K562 (cell line): ENCODE results near the gene PPARG. TPM values are rescaled to one million over a fixed set of nuclear protein-coding genes. Genes with fewer than 3 reads are reported as not detected.

Experiments
- ATAC-seq: fragments of 200-7000 bp; cut with Tn5 transposase; 3 replicates; pipeline ENCODE4 v1.9.1; 2020; ENCODE audit warnings: moderate library complexity
- BruUV-seq: library from RNA; stranded (reverse); fragments of 400-500 nt; replicated peaks from 2 replicates; lab custom pipeline; 2021; lab: Mats Ljungman, UMichigan
- CTCF ChIA-PET: fragments of 300-600 bp; formaldehyde crosslinking; extraction: SDS; loops from one replicate; lab custom pipeline; 2021; ENCODE audit warnings: low intra/inter-chr PET ratio; lab: Yijun Ruan, JAX
- POLR2A ChIA-PET: fragments of 300-600, 350-650 bp; sonication (Branson Sonifier 250); formaldehyde crosslinking; extraction: SDS; loops from one replicate; lab custom pipeline; 2021; ENCODE audit warnings: antibody characterized with exemption, inconsistent platforms; lab: Yijun Ruan, JAX
- DNase-seq, 4 experiments: peaks; one replicate each; pipeline versions ENCODE4 v3.0.0 to v3.0.0-alpha.2; 2011 to 2018; ENCODE audit warnings: low spot score in 3 of 4, mixed read lengths in 3 of 4; ENCODE audit errors: extremely low read depth in 1 of 4
- FAIRE-seq: peaks from 2 replicates; lab custom pipeline; 2011; peaks lifted over from hg19 to GRCh38; lab: Jason Lieb, UNC
- H2AFZ ChIP-seq: 2 replicates; pipeline ENCODE4 v1.6.0; 2011; ENCODE audit warnings: low read depth, low read length, control low read depth, inconsistent platforms
- H3K27ac ChIP-seq: fragments of 200-600 bp; 3 replicates; pipeline ENCODE4 v1.8.0; 2011; ENCODE audit warnings: low read depth, mild to moderate bottlenecking, control low read depth, inconsistent platforms, low read length, moderate library complexity, mixed read lengths; ENCODE audit errors: extremely low read depth
- H3K27me3 ChIP-seq, 2 experiments: fragments of 300-600 bp in 1 of 2; 2 replicates in 1 of 2; 3 replicates in 1 of 2; pipeline versions ENCODE4 v1.6.0 to v1.8.0; 2011; ENCODE audit warnings: inconsistent platforms in 2 of 2, low read length in 2 of 2, mild to moderate bottlenecking in 1 of 2, mixed read lengths in 1 of 2, moderate library complexity in 1 of 2; ENCODE audit not compliant: control insufficient read depth in 2 of 2, insufficient read depth in 2 of 2
- H3K36me3 ChIP-seq: fragments of 300-600 bp; 3 replicates; pipeline ENCODE4 v1.8.0; 2011; ENCODE audit warnings: mild to moderate bottlenecking, low read length, inconsistent platforms; ENCODE audit not compliant: control insufficient read depth, insufficient read depth
- H3K4me1 ChIP-seq, 2 experiments: fragments of 200-600 bp in 1 of 2; replicated peaks in 1 of 2; 2 replicates in 1 of 2; 3 replicates in 1 of 2; pipeline versions ENCODE4 v1.5.1 to v1.8.0; 2011; ENCODE audit warnings: inconsistent platforms in 2 of 2, low read length in 2 of 2, mild to moderate bottlenecking in 1 of 2, mixed read lengths in 1 of 2, moderate library complexity in 1 of 2; ENCODE audit not compliant: control insufficient read depth in 2 of 2, insufficient read depth in 2 of 2
- H3K4me2 ChIP-seq: 2 replicates; pipeline ENCODE4 v1.6.1; 2011; ENCODE audit warnings: low read length, control low read depth, inconsistent platforms, mixed read lengths; ENCODE audit not compliant: insufficient read depth
- H3K4me3 ChIP-seq: fragments of 200-600 bp; sonication (generic), shearing (Covaris generic); 2 replicates; pipeline ENCODE4 v1.5.1; 2016; ENCODE audit warnings: control low read depth, inconsistent platforms
- H3K79me2 ChIP-seq: fragments of 200-600 bp; 3 replicates; pipeline ENCODE4 v1.8.0; 2011; ENCODE audit warnings: low read length, inconsistent platforms; ENCODE audit not compliant: control insufficient read depth, insufficient read depth
- H3K9ac ChIP-seq, 2 experiments: 2 replicates each; pipeline versions ENCODE4 v1.6.0 to v1.6.1; 2011; ENCODE audit warnings: low read depth in 2 of 2, low read length in 2 of 2, control low read depth in 1 of 2, inconsistent platforms in 1 of 2, mild to moderate bottlenecking in 1 of 2, mixed read lengths in 1 of 2; ENCODE audit not compliant: insufficient read depth in 1 of 2
- H3K9me1 ChIP-seq: one replicate; pipeline ENCODE4 v1.6.0; 2011; ENCODE audit warnings: inconsistent platforms, mild to moderate bottlenecking, low read length, moderate library complexity; ENCODE audit not compliant: control insufficient read depth, insufficient read depth
- H3K9me3 ChIP-seq: replicated peaks from 2 replicates; pipeline ENCODE4 v1.5.1; 2011; ENCODE audit warnings: low read depth, low read length, inconsistent platforms; ENCODE audit not compliant: control insufficient read depth, insufficient read depth
- H4K20me1 ChIP-seq: replicated peaks from 2 replicates; pipeline ENCODE4 v1.6.1; 2011; ENCODE audit warnings: low read length, inconsistent platforms, mixed read lengths; ENCODE audit not compliant: control insufficient read depth, insufficient read depth
- ARNT ChIP-seq, 2 experiments: fragments of 450-650 bp; IDR thresholded peaks; 2 replicates each; pipeline ENCODE4 v1.6.1; 2016; ENCODE audit warnings: mild to moderate bottlenecking in 1 of 2
- EHMT2 ChIP-seq: fragments of 450-650 bp; IDR thresholded peaks from 2 replicates; pipeline ENCODE4 v1.6.1; 2018; ENCODE audit warnings: antibody characterized with exemption
- HCFC1 ChIP-seq: IDR thresholded peaks from 2 replicates; pipeline ENCODE4 v1.6.1; 2012; ENCODE audit warnings: low read depth, low read length, improper control_type of control experiment
- KLF1 ChIP-seq: fragments of 450-650 bp; IDR thresholded peaks from 2 replicates; pipeline ENCODE4 v1.6.1; 2016; ENCODE audit warnings: missing genetic modification characterization, missing compliant biosample characterization
- MEF2D ChIP-seq: conservative IDR thresholded peaks from 2 replicates; pipeline ENCODE4 v1.6.1; 2016; ENCODE audit warnings: low read depth, missing genetic modification characterization, missing compliant biosample characterization
- NR2C1 ChIP-seq, 2 experiments: fragments of 450-650 bp; IDR thresholded peaks; 2 replicates each; pipeline ENCODE4 v1.6.1; 2017; ENCODE audit warnings: mild to moderate bottlenecking in 2 of 2, antibody characterized with exemption in 1 of 2, inconsistent platforms in 1 of 2, missing compliant biosample characterization in 1 of 2, missing genetic modification characterization in 1 of 2
- PHF8 ChIP-seq: fragments of 200-600 bp; sonication (generic); IDR thresholded peaks from 2 replicates; pipeline ENCODE4 v1.6.1; 2012; ENCODE audit warnings: mixed run types, mild to moderate bottlenecking, inconsistent platforms, low read length, moderate library complexity, borderline replicate concordance
- RHOXF2B ChIP-seq: fragments of 250-450 bp; sonication (Bioruptor Pico); conservative IDR thresholded peaks from 2 replicates; pipeline ENCODE4 v1.5.1; 2021
- RNF2 ChIP-seq: sonication (generic); IDR thresholded peaks from 2 replicates; pipeline ENCODE4 v1.6.1; 2016
- SIN3B ChIP-seq: fragments of 450-650 bp; IDR thresholded peaks from 2 replicates; pipeline ENCODE4 v1.6.1; 2017; ENCODE audit warnings: low read depth, mild to moderate bottlenecking, moderate library complexity
- SRF ChIP-seq, 2 experiments: fragments of 250-450, 450-650 bp in 1 of 2; sonication (Bioruptor Pico) in 1 of 2; sonication (generic) in 1 of 2; formaldehyde crosslinking; IDR thresholded peaks; 2 replicates each; pipeline versions ENCODE4 v1.5.0 to v1.5.1; 2020 to 2022; ENCODE audit warnings: mild to moderate bottlenecking in 1 of 2, missing genetic modification reagents in 1 of 2
- SRSF7 ChIP-seq: fragments of 200-400 bp; formaldehyde crosslinking; optimal IDR thresholded peaks from 2 replicates; pipeline ENCODE3; 2017; ENCODE audit warnings: mild to moderate bottlenecking, low read depth, low read length
- SRSF9 ChIP-seq: fragments of 200-400 bp; formaldehyde crosslinking; IDR thresholded peaks from 2 replicates; pipeline ENCODE4 v1.6.1; 2017; ENCODE audit warnings: low read depth, low read length, borderline replicate concordance
- TOE1 ChIP-seq, 2 experiments: fragments of 450-650 bp in 1 of 2; sonication (generic) in 1 of 2; formaldehyde crosslinking in 1 of 2; IDR thresholded peaks; 2 replicates each; pipeline versions ENCODE4 v1.7.1 to v1.8.0; 2016 to 2022; ENCODE audit warnings: borderline replicate concordance in 2 of 2, mild to moderate bottlenecking in 2 of 2, antibody characterized with exemption in 1 of 2, inconsistent platforms in 1 of 2, low read depth in 1 of 2, missing genetic modification reagents in 1 of 2, moderate library complexity in 1 of 2
- WGBS: fragments of 100-300 bp; shearing (Covaris generic); methylation state at CpG from one replicate; pipeline ENCODE4 v1.1.6; 2016; ENCODE audit warnings: low coverage, mixed read lengths; ENCODE audit not compliant: insufficient coverage; ENCODE audit errors: missing lambda C conversion rate; 5-methylcytosine and 5-hydroxymethylcytosine counted together
- in situ Hi-C: fragments of 300-500 bp; cut with MboI; formaldehyde crosslinking; loops from 4 replicates; pipeline ENCODE4 v1.15.0; 2018; ENCODE audit warnings: inconsistent platforms, mixed read lengths
- intact Hi-C: fragments of 100-400 bp; cut with micrococcal nuclease; formaldehyde crosslinking; loops from 2 replicates; pipeline ENCODE4 v1.14.2; 2022
- polyA plus RNA-seq, 8 experiments: library from polyadenylated mRNA; depleted of rRNA in 4 of 8; stranded (reverse) in 5 of 8; unstranded in 3 of 8; fragments of >200 nt; fragmentation: Nextera tagmentation in 2 of 8; fragmentation: Illumina TruSeq in 1 of 8; extraction: Ambion mirVana in 2 of 8; extraction: Trizol in 1 of 8; gene quantifications; 2 replicates each; pipeline versions ENCODE4 v1.2.1 to v1.2.3, GENCODE V29; 2011 to 2014; ENCODE audit warnings: inconsistent platforms in 1 of 8, missing spikeins in 1 of 8
- total RNA-seq, 7 experiments: library from RNA; depleted of rRNA in 6 of 7; stranded (reverse); fragments of >200 nt in 6 of 7; fragmentation: Illumina TruSeq in 2 of 7; extraction: Trizol in 2 of 7; gene quantifications; 2 replicates each; pipeline versions ENCODE4 v1.2.1 to v1.2.3, GENCODE V29; 2011 to 2021; ENCODE audit warnings: low replicate concordance in 1 of 7
- TF ChIP-seq, protein P1 (sequence below): fragments of 200-800 bp; sonication (Bioruptor generic); IDR thresholded peaks from 2 replicates; pipeline ENCODE4 v1.6.1; 2017; ENCODE audit warnings: missing genetic modification characterization, missing compliant biosample characterization

PPARG gene
- total and polyA plus RNA-seq, 9 of the 15 experiments (the other 6 are each of a cell fraction or from before 2014, with no cell fraction given), result not detected

DNA sequence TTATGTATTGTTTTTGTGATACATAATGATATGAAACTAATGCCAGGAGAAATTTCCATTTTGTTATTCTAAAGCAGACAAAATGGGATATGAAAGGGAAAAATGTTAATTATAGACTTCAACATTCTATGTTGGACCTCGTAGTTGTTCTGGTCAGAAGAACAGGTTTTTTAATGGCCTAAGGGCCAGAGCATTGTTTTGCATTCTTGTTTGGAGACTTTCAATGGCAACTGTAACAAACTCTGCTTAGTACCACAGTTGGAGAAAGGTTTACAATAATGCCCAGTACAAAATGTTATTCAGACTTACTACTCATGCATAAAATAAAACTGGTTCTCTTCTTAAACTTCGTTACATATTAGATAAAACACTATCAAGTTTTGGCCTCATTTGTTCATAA, 12.2 kb downstream of the PPARG start:
- no peak for FAIRE-seq
- intact Hi-C loops, result no loop called here

DNA sequence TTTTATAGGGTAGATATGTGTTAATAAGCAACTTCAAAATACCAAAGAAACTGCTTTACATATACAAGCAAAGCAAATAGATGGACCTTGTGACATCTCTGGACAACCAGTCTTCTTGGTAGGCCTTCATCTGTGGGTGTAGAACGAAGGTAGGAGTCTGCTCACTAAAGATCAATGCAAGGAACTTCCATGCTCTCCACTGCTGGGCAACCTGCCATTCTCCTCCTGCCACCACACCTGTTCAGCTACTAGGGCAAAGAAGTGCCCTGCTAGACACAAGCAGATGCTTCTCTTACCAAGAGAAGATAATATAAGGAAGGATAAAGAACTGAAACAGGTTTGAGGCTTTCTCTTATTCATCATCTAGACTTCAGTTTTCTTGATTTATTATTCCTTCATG, 12.6 kb downstream of the PPARG start:
- 0% methylated on average over 1 of the region's 1 CpG for WGBS
- peaks cover 13 to 16% of the 10 kb centered on the region in 2 experiments; a peak in 4 of 5 replicates for H3K27me3 ChIP-seq
- no peaks in the 10 kb centered on the region for H3K36me3 ChIP-seq
- no peaks in the 10 kb centered on the region for H3K9me1 ChIP-seq
- ChIA-PET POLR2A (no interaction called here), CTCF (no interaction called here)
- H3K4me1 ChIP-seq, result no peaks in the 10 kb centered on the region
- H2AFZ ChIP-seq, result no peak overlapping the region
- no peak overlapping the region for H3K4me2 ChIP-seq
- DNase-seq, result no peak
- intact Hi-C loops (no loop called here), in situ Hi-C loops (no loop called here)
- no peak for FAIRE-seq
- BruUV-seq, result no TSS peak
- no peaks in the 10 kb centered on the region for H3K9me3 ChIP-seq
- no peak overlapping the region for H3K9ac ChIP-seq
- ATAC-seq, result no peak
- H3K79me2 ChIP-seq, result no peaks in the 10 kb centered on the region
- no peaks in the 10 kb centered on the region for H4K20me1 ChIP-seq
- H3K27ac ChIP-seq, result no peak overlapping the region
- no peak overlapping the region for H3K4me3 ChIP-seq
- no peak for TF ChIP-seq EHMT2
- no peak for TF ChIP-seq HCFC1
- TF ChIP-seq RHOXF2B (CRISPR knock-in tag), result no peak
- no peak for TF ChIP-seq RNF2
- no peak for TF ChIP-seq TOE1 (IDR thresholded peaks at IDR 0.05; ENCODE audit: borderline replicate concordance)
- TF ChIP-seq TOE1 (CRISPR knock-in tag; IDR thresholded peaks at IDR 0.05; ENCODE audit: borderline replicate concordance, low read depth), result no peak
- no peak for TF ChIP-seq SRF (CRISPR knock-in tag; IDR thresholded peaks at IDR 0.05)
- TF ChIP-seq ARNT (IDR thresholded peaks at IDR 0.05), result no peak
- no peak for TF ChIP-seq SRSF7
- TF ChIP-seq, protein P1, sequence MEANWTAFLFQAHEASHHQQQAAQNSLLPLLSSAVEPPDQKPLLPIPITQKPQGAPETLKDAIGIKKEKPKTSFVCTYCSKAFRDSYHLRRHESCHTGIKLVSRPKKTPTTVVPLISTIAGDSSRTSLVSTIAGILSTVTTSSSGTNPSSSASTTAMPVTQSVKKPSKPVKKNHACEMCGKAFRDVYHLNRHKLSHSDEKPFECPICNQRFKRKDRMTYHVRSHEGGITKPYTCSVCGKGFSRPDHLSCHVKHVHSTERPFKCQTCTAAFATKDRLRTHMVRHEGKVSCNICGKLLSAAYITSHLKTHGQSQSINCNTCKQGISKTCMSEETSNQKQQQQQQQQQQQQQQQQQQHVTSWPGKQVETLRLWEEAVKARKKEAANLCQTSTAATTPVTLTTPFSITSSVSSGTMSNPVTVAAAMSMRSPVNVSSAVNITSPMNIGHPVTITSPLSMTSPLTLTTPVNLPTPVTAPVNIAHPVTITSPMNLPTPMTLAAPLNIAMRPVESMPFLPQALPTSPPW, result no peak
- no peak for TF ChIP-seq PHF8
- no peak for TF ChIP-seq KLF1

More for the DNA sequence above, 12.2 kb downstream of the PPARG start:
- Histone ChIP-seq H3K4me3 (no peak overlapping the region), H3K4me2 (no peak overlapping the region), H3K27me3 (peaks cover 8 to 13% of the 10 kb centered on the region in 2 experiments; a peak in 4 of 5 replicates), H4K20me1 (no peaks in the 10 kb centered on the region), H3K36me3 (no peaks in the 10 kb centered on the region), H3K27ac (no peak overlapping the region), H3K79me2 (no peaks in the 10 kb centered on the region), H2AFZ (no peak overlapping the region), H3K4me1 (no peaks in the 10 kb centered on the region), H3K9me3 (no peaks in the 10 kb centered on the region), H3K9me1 (no peaks in the 10 kb centered on the region), H3K9ac (no peak overlapping the region)
- DNase-seq, result no peak
- ATAC-seq, result no peak
- POLR2A ChIA-PET, result no interaction called here
- in situ Hi-C loops, result no loop called here
- CTCF ChIA-PET, result no interaction called here
- WGBS, result 2% methylated on average over 2 of the region's 2 CpGs
- BruUV-seq, result no TSS peak
- TF ChIP-seq MEF2D (no peak), NR2C1 (IDR thresholded peaks at IDR 0.05) (no peak), NR2C1 (tag; IDR thresholded peaks at IDR 0.05) (no peak), SRSF9 (no peak), SIN3B (no peak)
